ENCODE results near the gene GJB1. TPM values are rescaled to one million over a fixed set of nuclear protein-coding genes. Genes with fewer than 3 reads are reported as not detected.

GJB1 gene
- polyA plus RNA-seq, 1 donor (not counting 4 experiments of a cell fraction or from before 2014, with no cell fraction given): not detected

DNA sequence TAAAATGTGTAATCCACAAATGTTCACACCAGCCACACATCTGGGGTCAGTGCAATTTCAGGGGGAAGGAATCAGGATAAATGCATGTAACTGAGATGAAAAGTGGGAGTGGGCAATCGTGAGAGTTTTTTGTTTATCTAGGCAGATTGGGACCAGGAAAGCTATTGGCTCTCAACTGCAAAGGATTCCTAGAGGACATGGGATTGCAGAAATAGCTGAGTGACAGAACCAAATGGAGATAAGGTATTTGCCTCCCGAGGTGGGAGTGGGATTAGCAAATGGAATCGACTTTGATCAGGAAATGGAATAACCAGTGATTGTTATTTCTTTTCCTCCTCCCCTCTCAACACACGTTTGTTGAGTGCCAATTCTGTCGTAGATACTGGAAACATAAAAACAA lies 38.9 kb upstream of the GJB1 start:
- Histone ChIP-seq H3K9me1 (ENCODE audit: control insufficient read depth, extremely low read depth, insufficient read depth, low read length) (no peaks in the 10 kb centered on the region), H3K9ac (ENCODE audit: control insufficient read depth, extremely low read depth, insufficient read depth, low read length) (no peak overlapping the region), H2AFZ (ENCODE audit: control insufficient read depth, low read length) (no peak overlapping the region), H3K4me3 (ENCODE audit: control insufficient read depth in 2 of 3, extremely low read depth in 1 of 3, insufficient read depth in 2 of 3, low read depth in 1 of 3, low read length in 3 of 3) (no peak overlapping the region), H3K4me1 (ENCODE audit: control insufficient read depth, extremely low read depth, insufficient read depth, low read length) (no peaks in the 10 kb centered on the region), H3K27ac (ENCODE audit: control insufficient read depth, insufficient read depth, low read length) (no peak overlapping the region), H3K27me3 (ENCODE audit: control insufficient read depth, extremely low read depth, insufficient read depth, low read length) (no peaks in the 10 kb centered on the region), H3K9me3 (ENCODE audit: control insufficient read depth, low read depth, low read length) (no peaks in the 10 kb centered on the region), H3K36me3 (ENCODE audit: control insufficient read depth in 2 of 2, extremely low read depth in 1 of 2, insufficient read depth in 2 of 2, low read length in 2 of 2) (no peaks in the 10 kb centered on the region), H3K4me2 (ENCODE audit: control insufficient read depth, extremely low read depth, insufficient read depth, low read depth, low read length) (no peak overlapping the region), H3K79me2 (ENCODE audit: control insufficient read depth, insufficient read depth, low read length) (no peaks in the 10 kb centered on the region), H4K20me1 (ENCODE audit: control insufficient read depth, extremely low read depth, insufficient read depth, low read length) (no peaks in the 10 kb centered on the region)
- TF ChIP-seq EZH2 (IDR thresholded peaks at IDR 0.05; ENCODE audit: low read length): no peak
- TF ChIP-seq CTCF (optimal IDR thresholded peaks at IDR 0.05 in 1 of 3, IDR thresholded peaks at IDR 0.05 in 1 of 3, conservative IDR thresholded peaks at IDR 0.05 in 1 of 3; ENCODE audit: extremely low read depth in 1 of 3, insufficient read depth in 2 of 3, low read length in 3 of 3): no peak
- DNase-seq (ENCODE audit: low read depth, low spot score): no peak
- dilution Hi-C loops (cut with MboI; ENCODE audit: extremely low pct_ligation_motif_present, low sequenced_read_pairs): no loop called here
- FAIRE-seq: no peak

- Histone ChIP-seq H3K4me2 (ENCODE audit: control insufficient read depth, extremely low read depth, insufficient read depth, low read depth, low read length) (no peak overlapping the region), H3K27me3 (ENCODE audit: control insufficient read depth, extremely low read depth, insufficient read depth, low read length) (no peaks in the 10 kb centered on the region), H3K4me1 (ENCODE audit: control insufficient read depth, extremely low read depth, insufficient read depth, low read length) (no peaks in the 10 kb centered on the region), H4K20me1 (ENCODE audit: control insufficient read depth, extremely low read depth, insufficient read depth, low read length) (no peaks in the 10 kb centered on the region), H3K4me3 (ENCODE audit: control insufficient read depth in 2 of 3, extremely low read depth in 1 of 3, insufficient read depth in 2 of 3, low read depth in 1 of 3, low read length in 3 of 3) (no peak overlapping the region), H3K79me2 (ENCODE audit: control insufficient read depth, insufficient read depth, low read length) (no peaks in the 10 kb centered on the region), H3K9me1 (ENCODE audit: control insufficient read depth, extremely low read depth, insufficient read depth, low read length) (no peaks in the 10 kb centered on the region), H3K36me3 (ENCODE audit: control insufficient read depth in 2 of 2, extremely low read depth in 1 of 2, insufficient read depth in 2 of 2, low read length in 2 of 2) (no peaks in the 10 kb centered on the region), H3K27ac (ENCODE audit: control insufficient read depth, insufficient read depth, low read length) (no peak overlapping the region), H3K9ac (ENCODE audit: control insufficient read depth, extremely low read depth, insufficient read depth, low read length) (no peak overlapping the region), H3K9me3 (ENCODE audit: control insufficient read depth, low read depth, low read length) (no peaks in the 10 kb centered on the region), H2AFZ (ENCODE audit: control insufficient read depth, low read length) (no peak overlapping the region)
- TF ChIP-seq EZH2 (IDR thresholded peaks at IDR 0.05; ENCODE audit: low read length) (no peak), CTCF (optimal IDR thresholded peaks at IDR 0.05 in 1 of 3, IDR thresholded peaks at IDR 0.05 in 1 of 3, conservative IDR thresholded peaks at IDR 0.05 in 1 of 3; ENCODE audit: extremely low read depth in 1 of 3, insufficient read depth in 2 of 3, low read length in 3 of 3) (no peak)
- dilution Hi-C loops (cut with MboI; ENCODE audit: extremely low pct_ligation_motif_present, low sequenced_read_pairs): no loop called here
- no peak for FAIRE-seq
- no peak for DNase-seq (ENCODE audit: low read depth, low spot score)
These were observed 38.1 kb upstream of the GJB1 start for GRCh38 chrX:71184803-71185495.
